ENCODE data around the gene KIAA0040. TPM values are rescaled to one million over a fixed set of nuclear protein-coding genes. Genes with fewer than 3 reads are reported as not detected.
A peak's percentile ranks its signal among the peaks of the same experiment; 100 is the strongest.

Gene KIAA0040
- total RNA-seq, 2 donors from 2014 or later, result 14.0 to 23.7 TPM

DNA sequence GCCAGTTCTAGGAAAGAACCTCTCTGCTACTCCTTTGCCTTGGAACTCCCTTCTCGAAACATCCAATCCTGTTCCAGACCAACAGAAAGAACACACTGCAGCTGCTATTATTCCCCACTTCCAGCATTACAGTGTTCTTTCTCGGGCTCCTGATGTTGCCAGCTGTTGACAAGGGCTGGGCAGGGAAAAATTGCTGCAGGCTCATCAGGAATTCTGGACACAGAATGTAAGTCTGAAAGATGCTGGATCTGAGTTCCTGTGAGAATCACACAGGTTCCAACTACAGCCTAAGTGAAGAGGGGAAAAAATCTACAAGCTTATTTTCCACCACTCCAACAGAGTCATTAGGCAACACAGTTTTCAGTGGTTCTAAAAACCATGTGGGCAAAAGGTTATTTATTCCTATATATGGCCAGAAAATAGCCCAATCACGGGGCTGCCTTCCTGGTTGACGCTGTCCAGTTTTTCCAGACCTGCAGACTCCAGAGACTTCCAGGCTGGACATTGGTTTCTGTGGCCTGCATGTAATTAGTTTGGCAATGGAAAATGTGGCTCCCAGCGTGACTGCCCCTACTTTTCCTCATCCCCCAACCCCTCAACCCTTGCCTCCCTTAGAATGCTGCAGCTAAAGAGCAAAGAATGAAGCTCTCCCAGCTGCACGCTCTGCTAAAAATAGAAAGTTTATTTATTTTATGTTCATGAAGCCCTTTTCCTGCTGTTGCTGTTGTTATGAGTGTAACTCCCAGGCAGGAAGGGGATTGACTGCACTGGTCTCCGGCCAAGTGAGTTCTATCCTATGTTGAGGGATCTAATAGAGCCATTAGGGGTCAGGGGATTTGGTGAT is 8.3 kb upstream of the KIAA0040 start:
- Histone ChIP-seq H3K9me3 (no peaks in the 10 kb centered on the region), H3K36me3 (no peaks in the 10 kb centered on the region), H3K27ac (peak overlapping the region; percentile 61), H3K27me3 (no peaks in the 10 kb centered on the region), H3K4me3 (no peak overlapping the region), H3K9ac (ENCODE audit: low read depth in 2 of 2, low read length in 2 of 2) (no peak overlapping the region), H3K4me1 (peaks cover 4% of the 10 kb centered on the region)
- no peak for DNase-seq
- TF ChIP-seq, protein P1, sequence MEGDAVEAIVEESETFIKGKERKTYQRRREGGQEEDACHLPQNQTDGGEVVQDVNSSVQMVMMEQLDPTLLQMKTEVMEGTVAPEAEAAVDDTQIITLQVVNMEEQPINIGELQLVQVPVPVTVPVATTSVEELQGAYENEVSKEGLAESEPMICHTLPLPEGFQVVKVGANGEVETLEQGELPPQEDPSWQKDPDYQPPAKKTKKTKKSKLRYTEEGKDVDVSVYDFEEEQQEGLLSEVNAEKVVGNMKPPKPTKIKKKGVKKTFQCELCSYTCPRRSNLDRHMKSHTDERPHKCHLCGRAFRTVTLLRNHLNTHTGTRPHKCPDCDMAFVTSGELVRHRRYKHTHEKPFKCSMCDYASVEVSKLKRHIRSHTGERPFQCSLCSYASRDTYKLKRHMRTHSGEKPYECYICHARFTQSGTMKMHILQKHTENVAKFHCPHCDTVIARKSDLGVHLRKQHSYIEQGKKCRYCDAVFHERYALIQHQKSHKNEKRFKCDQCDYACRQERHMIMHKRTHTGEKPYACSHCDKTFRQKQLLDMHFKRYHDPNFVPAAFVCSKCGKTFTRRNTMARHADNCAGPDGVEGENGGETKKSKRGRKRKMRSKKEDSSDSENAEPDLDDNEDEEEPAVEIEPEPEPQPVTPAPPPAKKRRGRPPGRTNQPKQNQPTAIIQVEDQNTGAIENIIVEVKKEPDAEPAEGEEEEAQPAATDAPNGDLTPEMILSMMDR (IDR thresholded peaks at IDR 0.05), result no peak
- intact Hi-C loops (cut with DNase I), result no loop called here

DNA sequence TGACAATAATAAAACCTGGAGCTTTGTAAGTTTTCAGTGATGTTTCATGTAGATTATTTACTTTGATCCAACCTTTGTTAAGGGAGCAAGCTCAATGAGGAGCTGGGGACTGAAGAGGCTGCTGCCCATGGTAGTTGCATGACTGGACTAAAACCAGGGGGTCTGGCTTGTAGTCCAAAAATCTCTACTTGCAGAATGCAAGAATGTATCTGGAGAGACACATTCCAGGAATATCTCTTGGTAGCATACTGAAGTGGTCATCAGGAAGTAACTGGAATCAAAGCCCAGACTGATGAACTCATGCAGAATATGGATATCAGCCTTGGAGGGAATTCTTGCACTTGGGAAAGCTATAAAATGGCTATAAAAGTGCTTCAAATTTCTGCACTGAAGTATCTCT is 5.8 kb upstream of the KIAA0040 start:
- TF ChIP-seq, protein P1 (IDR thresholded peaks at IDR 0.05), result no peak
- no peak overlapping the region for H3K27ac ChIP-seq
- intact Hi-C loops (cut with DNase I), result no loop called here
- peaks cover 4% of the 10 kb centered on the region for H3K4me1 ChIP-seq
- no peaks in the 10 kb centered on the region for H3K27me3 ChIP-seq
- no peaks in the 10 kb centered on the region for H3K36me3 ChIP-seq
- no peak overlapping the region for H3K9ac ChIP-seq (ENCODE audit: low read depth in 2 of 2, low read length in 2 of 2)
- no peaks in the 10 kb centered on the region for H3K9me3 ChIP-seq
- no peak for DNase-seq
- no peak overlapping the region for H3K4me3 ChIP-seq

DNA sequence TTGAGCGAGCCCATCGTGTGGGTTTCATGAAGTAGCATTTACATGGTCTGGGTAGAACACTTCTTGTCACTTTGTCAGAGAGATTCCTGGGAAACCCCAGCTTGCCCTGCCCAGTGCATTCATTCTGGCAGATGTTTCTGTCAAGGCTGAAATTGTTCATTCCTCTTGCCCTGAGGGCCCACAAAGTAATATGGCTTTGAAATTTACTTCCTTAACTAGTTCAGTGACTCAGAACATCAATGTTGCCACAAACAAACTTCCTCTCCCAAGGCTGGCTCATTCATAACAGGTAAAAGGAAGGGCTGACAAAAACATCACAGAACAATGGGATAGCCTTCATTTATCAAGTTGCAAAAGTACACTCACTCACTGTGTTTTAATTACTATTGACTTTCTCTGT is 5.0 kb upstream of the KIAA0040 start:
- no peak overlapping the region for H3K4me3 ChIP-seq
- no peaks in the 10 kb centered on the region for H3K36me3 ChIP-seq
- H3K27ac ChIP-seq, result peak overlapping the region; percentile 46
- H3K9ac ChIP-seq (ENCODE audit: low read depth in 2 of 2, low read length in 2 of 2), result no peak overlapping the region
- intact Hi-C loops (cut with DNase I), result no loop called here
- peaks cover 4% of the 10 kb centered on the region for H3K4me1 ChIP-seq
- TF ChIP-seq, protein P1 (IDR thresholded peaks at IDR 0.05), result no peak
- H3K9me3 ChIP-seq, result no peaks in the 10 kb centered on the region
- H3K27me3 ChIP-seq, result no peaks in the 10 kb centered on the region
- no peak for DNase-seq

DNA sequence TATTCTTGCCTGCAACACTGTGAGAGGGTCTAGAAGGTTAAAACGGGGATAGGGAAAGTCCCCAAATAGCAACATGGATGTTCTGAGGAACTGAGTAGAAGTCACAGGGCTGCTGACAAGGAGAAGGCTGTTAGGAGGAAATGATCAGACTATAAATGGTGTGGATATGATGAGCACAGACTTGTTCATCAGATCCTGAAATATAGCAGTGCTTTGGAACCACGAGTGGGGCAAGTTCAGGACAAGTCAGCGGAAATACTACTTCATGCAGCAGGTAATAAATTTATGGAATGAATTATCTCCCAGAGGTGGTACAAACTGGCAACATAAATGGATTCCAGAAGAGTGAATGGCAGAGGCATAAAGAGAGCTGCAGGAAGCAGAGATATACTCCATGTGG is 3.2 kb upstream of the KIAA0040 start:
- TF ChIP-seq, protein P1 (IDR thresholded peaks at IDR 0.05), result no peak
- H3K4me1 ChIP-seq, result peaks cover 4% of the 10 kb centered on the region
- no peak for DNase-seq
- intact Hi-C loops (cut with DNase I), result no loop called here
- H3K27ac ChIP-seq, result no peak overlapping the region
- H3K9ac ChIP-seq (ENCODE audit: low read depth in 2 of 2, low read length in 2 of 2), result no peak overlapping the region
- H3K27me3 ChIP-seq, result no peaks in the 10 kb centered on the region
- H3K4me3 ChIP-seq, result no peak overlapping the region
- no peaks in the 10 kb centered on the region for H3K9me3 ChIP-seq
- H3K36me3 ChIP-seq, result no peaks in the 10 kb centered on the region

DNA sequence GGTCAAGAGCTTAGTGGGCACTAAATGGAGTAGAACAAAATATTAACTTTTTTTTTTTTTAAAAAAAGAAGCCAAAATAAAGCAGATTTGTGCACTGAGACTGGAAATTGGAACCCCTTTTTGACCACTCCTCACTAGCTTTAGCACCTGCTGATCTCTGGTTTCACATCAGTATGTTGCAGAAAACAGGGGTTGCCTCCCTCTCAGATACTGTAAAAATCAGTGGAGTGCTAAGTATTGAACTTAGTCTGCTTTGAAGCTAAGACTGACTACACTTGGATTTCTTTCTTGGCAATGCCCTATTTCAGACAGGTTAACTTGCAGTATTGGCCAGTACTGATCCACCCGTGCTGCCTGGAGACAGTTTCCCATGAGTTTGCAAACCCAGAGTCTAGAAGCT is 2.7 kb upstream of the KIAA0040 start:
- Histone ChIP-seq H3K27me3 (no peaks in the 10 kb centered on the region), H3K4me1 (peaks cover 4% of the 10 kb centered on the region), H3K9ac (ENCODE audit: low read depth in 2 of 2, low read length in 2 of 2) (no peak overlapping the region), H3K9me3 (no peaks in the 10 kb centered on the region), H3K27ac (no peak overlapping the region), H3K36me3 (no peaks in the 10 kb centered on the region), H3K4me3 (no peak overlapping the region)
- intact Hi-C loops (cut with DNase I), result no loop called here
- TF ChIP-seq, protein P1 (IDR thresholded peaks at IDR 0.05), result no peak
- DNase-seq, result no peak

Measured in colonic mucosa (tissue), 4 donors.